Measurements from ENCODE around the gene MPST.
"Not testable (repeated sequence)": the region's sequence is repeated elsewhere in the genome, so short reads cannot be mapped to it uniquely, and the experiment has no call there.

Gene MPST

DNA sequence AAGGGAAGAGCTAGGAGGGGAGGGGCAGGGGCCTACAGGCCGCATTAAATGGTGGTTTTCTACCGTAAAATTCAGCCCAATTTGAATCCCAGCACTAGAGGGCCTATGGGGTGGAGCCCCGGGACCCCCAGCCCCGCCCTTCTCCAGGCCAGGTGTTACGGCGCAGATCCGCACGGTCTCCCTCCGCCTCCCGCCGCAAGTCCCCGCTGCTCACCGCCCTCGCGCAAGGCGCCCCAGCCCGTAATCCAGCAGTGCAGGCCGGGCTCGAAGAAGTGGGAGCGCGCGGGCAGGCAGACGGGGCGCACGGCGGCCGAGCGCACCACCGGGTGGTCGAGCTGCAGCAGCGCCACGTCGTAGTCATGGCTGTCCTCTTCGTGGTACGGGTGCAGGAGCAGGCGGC lies 49.3 kb downstream of the MPST start:
- TF ChIP-seq, protein P1, sequence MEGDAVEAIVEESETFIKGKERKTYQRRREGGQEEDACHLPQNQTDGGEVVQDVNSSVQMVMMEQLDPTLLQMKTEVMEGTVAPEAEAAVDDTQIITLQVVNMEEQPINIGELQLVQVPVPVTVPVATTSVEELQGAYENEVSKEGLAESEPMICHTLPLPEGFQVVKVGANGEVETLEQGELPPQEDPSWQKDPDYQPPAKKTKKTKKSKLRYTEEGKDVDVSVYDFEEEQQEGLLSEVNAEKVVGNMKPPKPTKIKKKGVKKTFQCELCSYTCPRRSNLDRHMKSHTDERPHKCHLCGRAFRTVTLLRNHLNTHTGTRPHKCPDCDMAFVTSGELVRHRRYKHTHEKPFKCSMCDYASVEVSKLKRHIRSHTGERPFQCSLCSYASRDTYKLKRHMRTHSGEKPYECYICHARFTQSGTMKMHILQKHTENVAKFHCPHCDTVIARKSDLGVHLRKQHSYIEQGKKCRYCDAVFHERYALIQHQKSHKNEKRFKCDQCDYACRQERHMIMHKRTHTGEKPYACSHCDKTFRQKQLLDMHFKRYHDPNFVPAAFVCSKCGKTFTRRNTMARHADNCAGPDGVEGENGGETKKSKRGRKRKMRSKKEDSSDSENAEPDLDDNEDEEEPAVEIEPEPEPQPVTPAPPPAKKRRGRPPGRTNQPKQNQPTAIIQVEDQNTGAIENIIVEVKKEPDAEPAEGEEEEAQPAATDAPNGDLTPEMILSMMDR (IDR thresholded peaks at IDR 0.05): no peak
- H3K27ac ChIP-seq: no peak overlapping the region
- DNase-seq (ENCODE audit: low spot score): no peak
- no peak overlapping the region for H3K4me3 ChIP-seq

DNA sequence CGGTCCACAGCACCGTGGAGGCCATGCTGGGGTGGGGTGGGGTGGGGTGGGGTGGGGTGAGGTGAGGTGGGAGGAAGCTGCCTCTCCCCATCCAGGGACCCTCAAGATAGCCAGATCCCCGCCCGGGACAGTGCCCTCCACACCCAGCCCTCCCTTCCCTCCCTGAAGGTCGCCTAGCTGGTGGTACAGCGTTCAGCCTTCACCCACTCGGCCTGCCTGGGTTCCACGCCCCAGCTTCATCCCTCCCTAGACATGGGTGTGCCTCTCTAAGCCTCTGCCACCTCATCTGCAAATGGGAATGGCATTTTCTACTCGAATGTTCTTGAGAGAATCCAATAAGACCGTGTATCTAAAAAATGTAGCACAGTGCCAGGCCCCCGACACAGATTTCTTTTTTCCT lies 49.8 kb downstream of the MPST start:
- TF ChIP-seq, protein P1 (IDR thresholded peaks at IDR 0.05): no peak
- DNase-seq (ENCODE audit: low spot score): no peak
- Histone ChIP-seq H3K4me3 (no peak overlapping the region), H3K27ac (no peak overlapping the region)

DNA sequence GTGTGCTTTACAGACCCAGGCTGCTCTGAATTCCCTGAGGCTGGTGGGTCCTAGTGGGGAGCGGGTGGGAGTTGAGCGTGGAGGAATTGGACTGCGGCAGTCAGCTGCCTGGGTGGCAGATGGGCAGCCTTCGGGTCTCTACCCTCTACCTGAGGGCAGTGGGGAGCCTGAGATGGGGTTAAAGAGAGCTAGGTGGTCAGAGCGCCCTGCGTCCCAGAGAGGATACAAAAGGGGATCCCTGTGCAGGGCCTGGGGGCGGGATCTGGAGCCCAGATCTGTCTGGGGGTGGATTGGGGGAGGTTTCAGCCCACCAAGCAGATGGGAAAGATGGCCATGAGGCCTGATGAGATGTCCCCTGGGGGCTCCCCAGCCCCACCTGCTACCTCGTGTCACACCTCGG lies 50.2 kb downstream of the MPST start:
- no peak overlapping the region for H3K4me3 ChIP-seq
- no peak overlapping the region for H3K27ac ChIP-seq
- DNase-seq (ENCODE audit: low spot score): no peak
- TF ChIP-seq, protein P1 (IDR thresholded peaks at IDR 0.05): no peak

DNA sequence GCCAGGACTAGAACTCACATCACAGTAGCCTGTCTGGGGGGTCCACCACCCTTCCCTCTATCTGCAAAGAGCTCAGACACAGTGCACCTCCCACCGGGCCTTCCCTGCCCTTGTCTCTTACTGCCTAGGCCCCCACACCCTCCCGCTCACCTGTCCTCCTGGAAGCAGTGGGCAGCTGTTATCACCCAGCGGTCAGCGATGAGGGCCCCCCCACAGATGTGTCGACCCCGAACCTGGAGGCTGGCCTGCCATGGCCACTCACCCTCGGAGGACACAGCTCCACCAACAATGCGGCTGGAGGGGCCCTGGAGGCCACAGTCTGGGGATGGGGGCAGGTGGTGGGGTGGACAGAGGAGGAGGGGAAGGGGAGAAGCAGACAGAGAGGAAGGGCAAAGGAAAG lies 50.8 kb downstream of the MPST start:
- no peak overlapping the region for H3K27ac ChIP-seq
- H3K4me3 ChIP-seq: no peak overlapping the region
- DNase-seq (ENCODE audit: low spot score): no peak
- TF ChIP-seq, protein P1 (IDR thresholded peaks at IDR 0.05): no peak

DNA sequence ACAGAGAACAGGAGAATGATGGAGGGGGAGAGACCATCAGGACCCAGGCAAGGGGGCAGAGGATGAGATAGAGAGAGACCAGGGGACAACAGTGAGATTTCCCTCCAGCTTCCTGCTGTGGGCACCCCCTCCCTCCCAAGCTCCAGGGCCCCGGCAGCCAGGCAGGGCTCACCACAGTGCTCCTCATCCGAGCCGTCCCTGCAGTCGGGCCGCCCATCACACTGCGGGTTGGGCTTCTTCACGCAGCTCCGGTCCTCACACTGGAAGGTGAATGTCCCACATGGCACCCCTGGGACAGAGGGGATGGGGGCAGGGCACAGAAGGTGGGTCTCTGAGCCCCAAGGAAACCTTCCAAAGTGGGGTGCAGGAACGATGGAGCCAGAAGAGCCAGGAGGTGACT lies 51.2 kb downstream of the MPST start:
- no peak for DNase-seq (ENCODE audit: low spot score)
- TF ChIP-seq, protein P1 (IDR thresholded peaks at IDR 0.05): no peak
- no peak overlapping the region for H3K4me3 ChIP-seq
- H3K27ac ChIP-seq: no peak overlapping the region

DNA sequence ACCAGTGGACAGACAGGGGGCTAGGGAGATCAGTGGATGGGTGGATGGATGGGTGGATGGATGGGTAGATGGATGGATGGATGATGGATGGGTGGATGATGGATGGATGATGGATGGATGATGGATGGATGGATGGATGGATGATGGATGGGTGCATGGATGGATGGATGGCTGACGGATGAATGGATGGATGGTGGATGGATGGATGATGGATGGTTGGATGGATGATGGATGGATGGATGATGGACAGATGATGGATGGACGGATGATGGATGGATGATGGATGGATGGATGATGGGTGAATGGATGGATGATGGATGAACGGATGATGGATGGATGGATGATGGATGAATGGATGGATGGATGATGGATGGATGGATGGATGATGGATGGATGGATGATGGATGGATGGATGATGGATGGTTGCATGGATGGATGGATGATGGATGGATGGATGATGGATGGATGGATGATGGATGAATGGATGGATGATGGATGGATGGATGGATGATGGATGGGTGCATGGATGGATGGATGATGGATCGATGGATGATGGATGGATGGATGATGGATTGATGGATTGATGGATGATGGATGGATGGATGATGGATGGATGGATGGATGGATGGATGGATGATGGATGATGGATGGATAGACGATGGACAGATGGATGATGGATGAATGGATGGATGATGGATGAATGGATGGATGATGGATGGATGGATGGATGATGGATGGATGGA lies 52.5 kb downstream of the MPST start:
- not testable (repeated sequence) for H3K4me3 ChIP-seq; H3K27ac ChIP-seq; DNase-seq (ENCODE audit: low spot score)

DNA sequence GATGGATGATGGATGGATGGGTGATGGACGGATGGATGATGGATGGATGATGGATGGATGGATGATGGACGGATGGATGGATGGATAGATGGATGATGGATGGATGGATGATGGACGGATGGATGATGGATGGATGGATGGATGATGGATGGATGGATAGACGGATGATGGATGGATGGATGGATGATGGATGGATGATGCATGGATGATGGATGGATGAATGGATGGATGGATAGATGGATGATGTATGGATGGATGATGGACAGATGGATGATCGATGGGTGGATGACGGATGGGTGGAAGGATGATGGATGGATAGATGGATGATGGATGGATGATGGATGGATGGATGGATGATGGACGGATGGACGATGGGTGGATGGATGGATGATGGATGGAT lies 53.1 kb downstream of the MPST start:
- no peak overlapping the region for H3K27ac ChIP-seq
- TF ChIP-seq, protein P1 (IDR thresholded peaks at IDR 0.05): no peak
- no peak overlapping the region for H3K4me3 ChIP-seq
- no peak for DNase-seq (ENCODE audit: low spot score)

Data from coronary artery (tissue), 2 donors.